ENCODE results near the gene UBE2E1.

GRCh38 chr3:23882487-23882918 is 76.7 kb downstream of the UBE2E1 start:
- TF ChIP-seq EZH2 (IDR thresholded peaks at IDR 0.05): no peak
- no peak for TF ChIP-seq POLR2AphosphoS5 (IDR thresholded peaks at IDR 0.05; ENCODE audit: borderline replicate concordance, low read depth, low read length)
- no peak for TF ChIP-seq FOXP2 (optimal IDR thresholded peaks at IDR 0.05; ENCODE audit: control extremely low read depth, extremely low read length, insufficient read depth)
